Sigmoid colon (tissue), 4 donors: Measurements from ENCODE around the gene IGFL4.

Experiments
- CTCF ChIP-seq, 4 experiments: fragments of 450-650 bp in 3 of 4; fragments of 200-600 bp in 1 of 4; IDR thresholded peaks; one replicate each; pipeline ENCODE4 v1.5.1; 2016 to 2019; ENCODE audit warnings: antibody characterized with exemption in 4 of 4, mild to moderate bottlenecking in 3 of 4, moderate library complexity in 2 of 4
- EP300 ChIP-seq, 4 donors: sonication (generic); formaldehyde crosslinking; IDR thresholded peaks; one replicate each; pipeline ENCODE4 v1.6.1; 2017; ENCODE audit warnings: antibody characterized with exemption in 4 of 4
- POLR2A ChIP-seq, 2 donors: fragments of 450-650 bp; IDR thresholded peaks; one replicate each; pipeline ENCODE4 v1.6.1; 2016; ENCODE audit warnings: antibody characterized with exemption in 2 of 2, mild to moderate bottlenecking in 2 of 2, moderate library complexity in 2 of 2
- POLR2AphosphoS5 ChIP-seq, 4 donors: sonication (generic); formaldehyde crosslinking; IDR thresholded peaks; one replicate each; pipeline ENCODE4 v1.6.1; 2017; ENCODE audit warnings: antibody characterized with exemption in 4 of 4

GRCh38 chr19:46052896-46053295 is 12.1 kb upstream of the IGFL4 start:
- TF ChIP-seq EP300 (IDR thresholded peaks at IDR 0.05): no peak
- no peak for TF ChIP-seq CTCF (IDR thresholded peaks at IDR 0.05)
- TF ChIP-seq POLR2A (IDR thresholded peaks at IDR 0.05): no peak
- no peak for TF ChIP-seq POLR2AphosphoS5 (IDR thresholded peaks at IDR 0.05)
